H1 (cell line): ENCODE results near the gene HS6ST2. TPM values are rescaled to one million over a fixed set of nuclear protein-coding genes. Genes with fewer than 3 reads are reported as not detected.

Experiments
- CTCF ChIA-PET: fragments of 300-600 bp; sonication (Branson Sonifier 250); formaldehyde crosslinking; loops from one replicate; lab custom pipeline; 2021; ENCODE audit not compliant: partially characterized antibody; lab: Charles Lee
- POLR2A ChIA-PET: fragments of 300-600 bp; sonication (Branson Sonifier 250); formaldehyde crosslinking; loops from one replicate; lab custom pipeline; 2021; ENCODE audit warnings: inconsistent platforms; ENCODE audit not compliant: partially characterized antibody; lab: Charles Lee
- DNase-seq, 2 experiments: peaks; one replicate each; pipeline versions ENCODE4 v3.0.0 to v3.0.0-alpha.2; 2010 to 2022; ENCODE audit warnings: low spot score in 2 of 2, low read depth in 1 of 2, mixed read lengths in 1 of 2
- FAIRE-seq: peaks from 2 replicates; lab custom pipeline; 2011; peaks lifted over from hg19 to GRCh38; lab: Jason Lieb, UNC
- H2AFZ ChIP-seq: 2 replicates; pipeline ENCODE4 v1.8.1; 2012; ENCODE audit warnings: low read length, inconsistent platforms
- H2AK5ac ChIP-seq: 2 replicates; pipeline ENCODE4 v1.6.1; 2013; ENCODE audit warnings: low read depth, low read length
- H2BK120ac ChIP-seq: replicated peaks from 2 replicates; pipeline ENCODE3; 2013; ENCODE audit warnings: low read depth, low read length, inconsistent platforms
- H2BK12ac ChIP-seq: 2 replicates; pipeline ENCODE4 v1.6.1; 2013; ENCODE audit warnings: low read depth, low read length
- H2BK15ac ChIP-seq: 2 replicates; pipeline ENCODE4 v1.6.1; 2013; ENCODE audit warnings: low read length
- H2BK20ac ChIP-seq: 2 replicates; pipeline ENCODE4 v1.6.1; 2013; ENCODE audit warnings: low read length
- H2BK5ac ChIP-seq: 2 replicates; pipeline ENCODE4 v1.6.1; 2013; ENCODE audit warnings: low read depth, low read length
- H3K14ac ChIP-seq: 2 replicates; pipeline ENCODE4 v1.6.1; 2013; ENCODE audit warnings: inconsistent platforms; ENCODE audit not compliant: insufficient read length
- H3K18ac ChIP-seq: 2 replicates; pipeline ENCODE4 v1.6.1; 2013; ENCODE audit warnings: low read length; ENCODE audit errors: extremely low read depth
- H3K23ac ChIP-seq: 2 replicates; pipeline ENCODE4 v1.6.1; 2013; ENCODE audit warnings: inconsistent platforms; ENCODE audit not compliant: insufficient read length
- H3K23me2 ChIP-seq: 2 replicates; pipeline ENCODE4 v1.6.1; 2013; ENCODE audit warnings: low read depth, low read length
- H3K27ac ChIP-seq: 2 replicates; pipeline ENCODE4 v1.6.1; 2011; ENCODE audit warnings: low read depth, low read length, inconsistent platforms
- H3K27me3 ChIP-seq, 4 experiments: replicated peaks in 1 of 4; 1 replicate in 1 of 4; 2 replicates in 3 of 4; pipeline versions ENCODE4 v1.6.1 to v1.8.1; 2011 to 2013; ENCODE audit warnings: low read length in 3 of 4, mild to moderate bottlenecking in 3 of 4, inconsistent platforms in 2 of 4, mixed read lengths in 2 of 4, moderate library complexity in 1 of 4; ENCODE audit not compliant: control insufficient read depth in 3 of 4, insufficient read depth in 3 of 4; ENCODE audit errors: extremely low read depth in 1 of 4
- H3K36me3 ChIP-seq, 4 experiments: 2 replicates each; pipeline versions ENCODE4 v1.6.1 to v1.8.1; 2011 to 2013; ENCODE audit warnings: mild to moderate bottlenecking in 4 of 4, low read length in 3 of 4, moderate library complexity in 2 of 4, control low read depth in 1 of 4, inconsistent platforms in 1 of 4; ENCODE audit not compliant: insufficient read depth in 4 of 4, control insufficient read depth in 2 of 4
- H3K4ac ChIP-seq: replicated peaks from 2 replicates; pipeline ENCODE3; 2013; ENCODE audit warnings: low read length, low read depth, mixed read lengths, inconsistent platforms; ENCODE audit not compliant: insufficient read length
- H3K4me1 ChIP-seq, 4 experiments: replicated peaks in 1 of 4; 1 replicate in 1 of 4; 2 replicates in 3 of 4; pipeline versions ENCODE4 v1.6.1 to v1.8.1; 2011 to 2013; ENCODE audit warnings: low read length in 3 of 4, inconsistent platforms in 2 of 4, mixed read lengths in 1 of 4; ENCODE audit not compliant: insufficient read depth in 4 of 4, control insufficient read depth in 3 of 4
- H3K4me2 ChIP-seq, 2 experiments: 2 replicates each; pipeline versions ENCODE4 v1.6.1 to v1.8.1; 2011 to 2013; ENCODE audit warnings: low read depth in 2 of 2, low read length in 2 of 2, control low read depth in 1 of 2, inconsistent platforms in 1 of 2, mild to moderate bottlenecking in 1 of 2; ENCODE audit not compliant: insufficient read depth in 1 of 2
- H3K4me3 ChIP-seq, 4 experiments: fragments of 200-600, 300-600 bp in 1 of 4; sonication (generic), shearing (Covaris generic), sonication (Bioruptor Twin) in 1 of 4; 2 replicates each; pipeline versions ENCODE4 v1.5.1 to v1.8.1; 2011 to 2016; ENCODE audit warnings: low read length in 4 of 4, low read depth in 3 of 4, control low read depth in 2 of 4, inconsistent platforms in 2 of 4, mild to moderate bottlenecking in 2 of 4, mixed read lengths in 1 of 4, moderate library complexity in 1 of 4; ENCODE audit not compliant: insufficient read depth in 2 of 4; ENCODE audit errors: extremely low read depth in 1 of 4
- H3K56ac ChIP-seq: replicated peaks from 2 replicates; pipeline ENCODE3; 2013; ENCODE audit warnings: low read depth, mild to moderate bottlenecking, mixed read lengths, low read length, inconsistent platforms; ENCODE audit not compliant: insufficient read length
- H3K79me1 ChIP-seq: 2 replicates; pipeline ENCODE4 v1.6.1; 2013; ENCODE audit warnings: low read depth, low read length, control low read depth
- H3K79me2 ChIP-seq, 2 experiments: 2 replicates each; pipeline versions ENCODE4 v1.6.1 to v1.8.1; 2012 to 2013; ENCODE audit warnings: low read length in 2 of 2, mild to moderate bottlenecking in 2 of 2, inconsistent platforms in 1 of 2; ENCODE audit not compliant: insufficient read depth in 2 of 2, control insufficient read depth in 1 of 2
- H3K9ac ChIP-seq, 4 experiments: replicated peaks in 1 of 4; 1 replicate in 1 of 4; 2 replicates in 3 of 4; pipeline versions ENCODE4 v1.6.1 to v1.8.1; 2011 to 2013; ENCODE audit warnings: low read depth in 3 of 4, low read length in 3 of 4, control low read depth in 2 of 4, mild to moderate bottlenecking in 2 of 4, moderate library complexity in 2 of 4, inconsistent platforms in 1 of 4; ENCODE audit errors: extremely low read depth in 1 of 4
- H3K9me3 ChIP-seq, 2 experiments: 2 replicates each; pipeline versions ENCODE4 v1.6.1 to v1.8.1; 2012 to 2013; ENCODE audit warnings: mild to moderate bottlenecking in 2 of 2, moderate library complexity in 2 of 2, control low read depth in 1 of 2, inconsistent platforms in 1 of 2, low read depth in 1 of 2, low read length in 1 of 2, mixed read lengths in 1 of 2; ENCODE audit not compliant: insufficient read depth in 2 of 2
- H4K20me1 ChIP-seq, 2 experiments: replicated peaks in 1 of 2; 2 replicates each; pipeline versions ENCODE3 to v1.8.1; 2011 to 2013; ENCODE audit warnings: inconsistent platforms in 2 of 2, low read length in 2 of 2, mild to moderate bottlenecking in 1 of 2; ENCODE audit not compliant: insufficient read depth in 2 of 2, control insufficient read depth in 1 of 2
- H4K5ac ChIP-seq: 2 replicates; pipeline ENCODE4 v1.6.1; 2013; ENCODE audit warnings: low read length, low read depth, mixed read lengths, inconsistent platforms; ENCODE audit not compliant: insufficient read length
- H4K8ac ChIP-seq: 2 replicates; pipeline ENCODE4 v1.8.0; 2013; ENCODE audit warnings: mild to moderate bottlenecking, moderate library complexity, low read length, inconsistent platforms; ENCODE audit not compliant: insufficient read depth; ENCODE audit errors: extremely low read depth
- H4K91ac ChIP-seq: replicated peaks from 2 replicates; pipeline ENCODE3; 2013; ENCODE audit warnings: low read length, mixed read lengths, inconsistent platforms; ENCODE audit not compliant: insufficient read length
- SIX5 ChIP-seq: IDR thresholded peaks from 2 replicates; pipeline ENCODE4 v1.6.1; 2011; ENCODE audit warnings: mild to moderate bottlenecking, low read depth, low read length
- WGBS, 2 experiments: shearing (Covaris generic) in 1 of 2; methylation state at CpG; one replicate each; pipeline versions ENCODE4 v1.1.6 to v1.1.7; 2013 to 2015; ENCODE audit warnings: low lambda C conversion rate in 2 of 2, mixed read lengths in 2 of 2, inconsistent platforms in 1 of 2, low coverage in 1 of 2, missing lambda C conversion rate in 1 of 2; ENCODE audit not compliant: insufficient replicate concordance in 2 of 2, insufficient coverage in 1 of 2, insufficient read length in 1 of 2; ENCODE audit errors: extremely low coverage in 1 of 2, missing lambda C conversion rate in 1 of 2; 5-methylcytosine and 5-hydroxymethylcytosine counted together
- polyA plus RNA-seq, 7 experiments: library from polyadenylated mRNA; depleted of rRNA in 3 of 7; stranded (reverse) in 5 of 7; unstranded in 2 of 7; fragments of >200 nt in 5 of 7; fragments of 200-250 nt in 2 of 7; gene quantifications; 1 replicate in 5 of 7; 2 replicates in 1 of 7; 4 replicates in 1 of 7; pipeline versions ENCODE4 v1.2.1 to v1.2.3, GENCODE V29; 2011 to 2013; ENCODE audit warnings: missing spikeins in 2 of 7, mixed read lengths in 2 of 7
- total RNA-seq: library from RNA; stranded (reverse); fragmentation: NEBNext Ultra II Directional; extraction: Animal tissue kit (Norgen Biotek cat#: 25700); gene quantifications from 2 replicates; pipeline ENCODE4 v1.2.1, GENCODE V29; 2021

Gene HS6ST2
- total and polyA plus RNA-seq, 2 of the 8 experiments (the other 6 are each of a cell fraction or from before 2014, with no cell fraction given) = 3.9 TPM

GRCh38 chrX:132609362-132609848 lies 349.0 kb downstream of the HS6ST2 start:
- no peak for FAIRE-seq
- H4K5ac ChIP-seq = no peak overlapping the region

More at GRCh38 chrX:132609362-132609848, 349.0 kb downstream of the HS6ST2 start:
- H3K4ac ChIP-seq = no peak overlapping the region
- H3K23ac ChIP-seq = no peak overlapping the region
- TF ChIP-seq SIX5 = no peak
- H2BK12ac ChIP-seq = no peak overlapping the region
- POLR2A ChIA-PET = no interaction called here
- no peak overlapping the region for H2BK120ac ChIP-seq
- no peaks in the 10 kb centered on the region for H4K20me1 ChIP-seq
- H3K56ac ChIP-seq = no peak overlapping the region
- H3K9ac ChIP-seq = no peak overlapping the region
- H3K9me3 ChIP-seq = no peaks in the 10 kb centered on the region
- H3K36me3 ChIP-seq = no peaks in the 10 kb centered on the region
- no peak overlapping the region for H3K4me3 ChIP-seq
- no peaks in the 10 kb centered on the region for H3K23me2 ChIP-seq
- no peak overlapping the region for H3K27ac ChIP-seq
- CTCF ChIA-PET = no interaction called here
- H4K91ac ChIP-seq = no peak overlapping the region
- H3K27me3 ChIP-seq = no peaks in the 10 kb centered on the region
- H3K4me2 ChIP-seq = no peak overlapping the region
- no peak overlapping the region for H2BK15ac ChIP-seq
- no peaks in the 10 kb centered on the region for H3K79me1 ChIP-seq
- no peak overlapping the region for H2AFZ ChIP-seq
- H2AK5ac ChIP-seq = no peak overlapping the region
- H3K18ac ChIP-seq = no peak overlapping the region
- H2BK5ac ChIP-seq = no peak overlapping the region
- no peak overlapping the region for H3K14ac ChIP-seq
- DNase-seq = no peak
- H2BK20ac ChIP-seq = no peak overlapping the region
- H3K79me2 ChIP-seq = no peaks in the 10 kb centered on the region
- WGBS, 2 experiments = 100% methylated on average over 1 of the region's 1 CpG; no CpG with 5 or more reads in 1 of the 2 experiments
- H3K4me1 ChIP-seq = no peaks in the 10 kb centered on the region
- H4K8ac ChIP-seq = no peak overlapping the region
